DOHH2 (cell line): ENCODE results near the gene ACTL10.
"Not testable (repeated sequence)": the region's sequence is repeated elsewhere in the genome, so short reads cannot be mapped to it uniquely, and the experiment has no call there.

Experiments
- H3F3A ChIP-seq: fragments of 200-600 bp; sonication (generic), shearing (Covaris generic); 2 replicates; pipeline ENCODE4 v1.6.0; 2016; ENCODE audit warnings: antibody characterized with exemption, mild to moderate bottlenecking; ENCODE audit not compliant: control insufficient read depth, insufficient read depth
- H3K27ac ChIP-seq: fragments of 200-600 bp; sonication (generic); 2 replicates; pipeline ENCODE4 v1.5.1; 2014; ENCODE audit warnings: low read depth, mild to moderate bottlenecking, low read length, moderate library complexity
- H3K27me3 ChIP-seq: fragments of 200-600 bp; sonication (generic); 2 replicates; pipeline ENCODE4 v1.6.1; 2014; ENCODE audit warnings: mild to moderate bottlenecking, low read length, mixed read lengths; ENCODE audit not compliant: control insufficient read depth
- H3K36me3 ChIP-seq: fragments of 200-600 bp; sonication (generic); 2 replicates; pipeline ENCODE4 v1.6.1; 2014; ENCODE audit warnings: mild to moderate bottlenecking, low read length, moderate library complexity, mixed read lengths; ENCODE audit not compliant: control insufficient read depth
- H3K4me1 ChIP-seq: fragments of 200-600 bp; sonication (generic); 2 replicates; pipeline ENCODE4 v1.6.1; 2014; ENCODE audit warnings: mild to moderate bottlenecking, low read length, mixed read lengths; ENCODE audit not compliant: control insufficient read depth
- H3K4me2 ChIP-seq: fragments of 200-600 bp; sonication (generic); 2 replicates; pipeline ENCODE4 v1.6.0; 2014; ENCODE audit warnings: mild to moderate bottlenecking, low read length, moderate library complexity
- H3K4me3 ChIP-seq: fragments of 200-600 bp; sonication (generic); 2 replicates; pipeline ENCODE4 v1.5.1; 2014; ENCODE audit warnings: mild to moderate bottlenecking, low read length, mixed read lengths
- H3K79me2 ChIP-seq: fragments of 200-600 bp; sonication (generic); 2 replicates; pipeline ENCODE4 v1.6.1; 2014; ENCODE audit warnings: mild to moderate bottlenecking, low read length, mixed read lengths; ENCODE audit not compliant: control insufficient read depth
- H3K9me2 ChIP-seq: fragments of 200-600 bp; sonication (generic); replicated peaks from 2 replicates; pipeline ENCODE4 v1.6.1; 2014; ENCODE audit warnings: mild to moderate bottlenecking, low read length, mixed read lengths; ENCODE audit not compliant: control insufficient read depth
- H3K9me3 ChIP-seq: fragments of 200-600 bp; sonication (generic); 2 replicates; pipeline ENCODE4 v1.6.1; 2014; ENCODE audit warnings: antibody characterized with exemption, low read length, mixed read lengths; ENCODE audit not compliant: control insufficient read depth, insufficient read depth
- H4K20me1 ChIP-seq: fragments of 200-600 bp; sonication (generic); 2 replicates; pipeline ENCODE4 v1.6.0; 2014; ENCODE audit warnings: low read depth, mild to moderate bottlenecking, antibody characterized with exemption, low read length, moderate library complexity; ENCODE audit not compliant: control insufficient read depth, insufficient read depth
- EZH2phosphoT487 ChIP-seq: fragments of 200-600 bp; sonication (generic); IDR thresholded peaks from 2 replicates; pipeline ENCODE4 v1.6.1; 2017; ENCODE audit warnings: borderline replicate concordance, mild to moderate bottlenecking, antibody characterized with exemption, low read length, moderate library complexity, mixed read lengths
- TF ChIP-seq, protein P1 (sequence below): fragments of 200-600 bp; sonication (generic); IDR thresholded peaks from one replicate; pipeline ENCODE4 v1.5.1; 2014; ENCODE audit warnings: antibody characterized with exemption, mild to moderate bottlenecking, low read depth, low read length; ENCODE audit not compliant: poor library complexity, severe bottlenecking

ACTL10 gene

DNA sequence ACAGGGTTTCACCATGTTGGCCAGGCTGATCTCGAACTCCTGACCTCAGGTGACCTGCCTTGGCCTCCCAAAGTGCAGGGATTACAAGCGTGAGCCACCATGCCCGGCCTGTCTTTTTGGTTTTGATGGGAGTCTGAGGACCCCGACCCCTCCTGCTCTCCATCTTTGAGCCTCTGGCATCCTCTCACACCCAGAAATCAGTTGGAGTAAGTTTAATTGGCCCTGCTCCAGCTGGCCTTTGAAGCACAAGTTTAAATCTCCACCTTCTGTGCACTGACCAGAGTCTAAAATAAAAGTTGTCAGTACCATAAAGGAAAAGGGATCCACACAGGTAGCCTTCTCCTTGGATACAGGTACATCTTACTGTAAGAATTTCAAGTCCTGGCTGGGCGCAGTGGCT lies 20.6 kb upstream of the ACTL10 start:
- no peaks in the 10 kb centered on the region for H3K79me2 ChIP-seq
- H3K36me3 ChIP-seq = no peaks in the 10 kb centered on the region
- no peak overlapping the region for H3K4me3 ChIP-seq
- no peaks in the 10 kb centered on the region for H3K4me1 ChIP-seq
- H3K4me2 ChIP-seq = no peak overlapping the region
- H4K20me1 ChIP-seq = no peaks in the 10 kb centered on the region
- no peak overlapping the region for H3K27ac ChIP-seq
- H3F3A ChIP-seq = no peaks in the 10 kb centered on the region
- H3K9me2 ChIP-seq = no peaks in the 10 kb centered on the region
- TF ChIP-seq, protein P1, sequence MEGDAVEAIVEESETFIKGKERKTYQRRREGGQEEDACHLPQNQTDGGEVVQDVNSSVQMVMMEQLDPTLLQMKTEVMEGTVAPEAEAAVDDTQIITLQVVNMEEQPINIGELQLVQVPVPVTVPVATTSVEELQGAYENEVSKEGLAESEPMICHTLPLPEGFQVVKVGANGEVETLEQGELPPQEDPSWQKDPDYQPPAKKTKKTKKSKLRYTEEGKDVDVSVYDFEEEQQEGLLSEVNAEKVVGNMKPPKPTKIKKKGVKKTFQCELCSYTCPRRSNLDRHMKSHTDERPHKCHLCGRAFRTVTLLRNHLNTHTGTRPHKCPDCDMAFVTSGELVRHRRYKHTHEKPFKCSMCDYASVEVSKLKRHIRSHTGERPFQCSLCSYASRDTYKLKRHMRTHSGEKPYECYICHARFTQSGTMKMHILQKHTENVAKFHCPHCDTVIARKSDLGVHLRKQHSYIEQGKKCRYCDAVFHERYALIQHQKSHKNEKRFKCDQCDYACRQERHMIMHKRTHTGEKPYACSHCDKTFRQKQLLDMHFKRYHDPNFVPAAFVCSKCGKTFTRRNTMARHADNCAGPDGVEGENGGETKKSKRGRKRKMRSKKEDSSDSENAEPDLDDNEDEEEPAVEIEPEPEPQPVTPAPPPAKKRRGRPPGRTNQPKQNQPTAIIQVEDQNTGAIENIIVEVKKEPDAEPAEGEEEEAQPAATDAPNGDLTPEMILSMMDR = no peak
- no peak for TF ChIP-seq EZH2phosphoT487
- H3K27me3 ChIP-seq = no peaks in the 10 kb centered on the region
- no peaks in the 10 kb centered on the region for H3K9me3 ChIP-seq

DNA sequence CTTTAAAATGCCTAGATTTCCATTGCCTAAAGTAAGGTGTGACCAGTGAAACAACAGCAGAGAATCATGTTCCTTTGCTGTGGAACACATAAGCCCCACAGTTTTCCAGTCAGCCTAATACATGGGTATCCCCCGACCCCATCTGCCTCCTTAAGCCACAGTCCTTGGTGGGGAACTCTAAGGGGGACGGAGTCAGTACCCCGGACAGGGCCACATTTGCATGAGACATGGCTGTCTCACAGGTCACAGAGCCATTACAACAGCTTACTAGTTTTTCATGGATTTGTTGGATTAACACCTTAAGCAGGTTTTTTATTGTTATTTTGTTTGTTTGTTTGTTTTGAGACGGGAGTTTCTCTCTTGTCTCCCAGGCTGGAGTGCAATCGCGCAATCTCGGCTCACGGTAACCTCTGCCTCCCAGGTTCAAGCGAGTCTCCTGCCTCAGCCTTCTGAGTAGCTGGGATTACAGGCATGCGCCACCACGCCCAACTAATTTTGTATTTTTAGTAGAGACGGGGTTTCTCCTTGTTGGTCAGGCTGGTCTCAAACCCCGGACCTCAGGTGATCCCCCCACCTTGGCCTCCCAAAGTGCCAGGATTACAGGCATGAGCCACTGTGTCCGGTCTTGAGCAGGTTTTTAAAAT lies 19.7 kb upstream of the ACTL10 start:
- not testable (repeated sequence) for H3K27ac ChIP-seq, H4K20me1 ChIP-seq, H3K4me1 ChIP-seq, H3F3A ChIP-seq, H3K4me3 ChIP-seq, H3K79me2 ChIP-seq, H3K4me2 ChIP-seq, H3K9me3 ChIP-seq, H3K36me3 ChIP-seq, H3K27me3 ChIP-seq, H3K9me2 ChIP-seq

DNA sequence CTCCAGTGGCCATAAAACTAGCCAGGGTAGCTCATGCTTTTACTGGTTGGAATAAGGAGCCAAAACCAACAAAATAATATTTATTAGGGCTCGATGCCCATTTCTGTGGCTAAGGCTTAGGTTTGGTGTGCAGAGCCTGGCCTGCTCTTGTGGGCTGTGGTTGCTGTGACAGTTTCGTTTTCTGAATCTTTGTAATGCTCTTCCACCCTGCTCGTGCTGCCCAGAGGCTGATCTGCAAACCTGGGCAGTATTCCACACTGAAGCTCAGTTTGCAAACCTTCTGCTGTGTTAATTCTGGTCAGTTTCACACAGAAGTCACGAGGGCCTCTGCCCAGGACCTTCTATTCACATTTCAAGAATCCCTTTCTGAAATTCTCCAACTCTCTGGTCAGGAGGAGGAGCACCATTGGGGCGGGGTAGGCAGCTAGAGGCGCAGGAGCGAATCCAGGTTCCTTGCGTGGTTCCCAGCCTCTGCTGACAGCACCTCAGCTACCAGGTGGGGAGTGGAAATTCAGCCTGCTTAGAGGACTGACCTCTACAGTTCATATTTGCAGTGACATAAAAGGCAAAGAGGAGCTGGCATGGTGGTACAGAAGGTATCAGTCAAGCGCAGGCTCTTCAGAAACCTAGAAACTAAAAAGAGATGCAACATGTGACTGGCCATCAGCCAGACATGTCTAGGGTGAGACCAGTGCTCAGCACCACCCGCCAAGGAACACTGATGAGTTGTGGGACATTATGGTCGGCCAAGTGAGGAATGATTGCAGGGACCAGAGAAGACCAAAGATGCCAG lies 18.9 kb upstream of the ACTL10 start:
- no peak overlapping the region for H3K4me3 ChIP-seq
- TF ChIP-seq EZH2phosphoT487 = no peak
- TF ChIP-seq, protein P1 = no peak
- no peak overlapping the region for H3K4me2 ChIP-seq
- H3K9me2 ChIP-seq = no peaks in the 10 kb centered on the region
- no peaks in the 10 kb centered on the region for H3F3A ChIP-seq
- H4K20me1 ChIP-seq = no peaks in the 10 kb centered on the region
- H3K79me2 ChIP-seq = no peaks in the 10 kb centered on the region
- H3K9me3 ChIP-seq = no peaks in the 10 kb centered on the region
- no peak overlapping the region for H3K27ac ChIP-seq
- H3K4me1 ChIP-seq = no peaks in the 10 kb centered on the region
- no peaks in the 10 kb centered on the region for H3K36me3 ChIP-seq
- peaks cover under 1% of the 10 kb centered on the region; the same call in 1 of the 2 replicates for H3K27me3 ChIP-seq

DNA sequence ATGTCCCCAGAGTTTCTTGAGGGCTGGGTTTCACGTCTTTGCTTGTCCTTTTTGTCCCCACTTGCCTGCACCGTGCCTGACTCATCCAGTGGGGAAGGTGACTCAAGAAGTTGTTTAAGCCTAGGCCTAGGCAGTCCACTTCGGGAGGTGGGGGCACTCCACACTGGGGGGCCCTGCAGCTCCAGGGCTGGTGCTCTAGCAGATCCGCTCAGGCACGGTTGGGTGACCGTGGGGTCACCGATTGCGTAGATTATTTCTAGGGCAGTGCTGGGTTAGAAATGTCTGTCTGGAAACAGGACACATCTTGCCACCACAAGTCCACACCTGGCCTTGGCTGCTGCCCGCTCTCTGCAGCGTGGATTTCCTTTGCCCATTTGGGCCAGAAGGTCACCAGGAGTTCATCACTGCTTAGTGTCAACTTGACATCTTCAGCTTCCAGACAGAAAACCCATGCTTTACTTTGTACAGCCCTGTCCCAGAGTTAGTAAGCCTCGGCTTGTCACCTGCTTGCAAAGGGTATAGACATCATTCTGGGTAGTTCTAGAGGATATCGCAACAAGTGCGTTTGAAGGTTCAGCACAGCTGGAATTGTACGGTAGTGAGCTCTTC lies 18.2 kb upstream of the ACTL10 start:
- H3K4me2 ChIP-seq = no peak overlapping the region
- no peaks in the 10 kb centered on the region for H3K36me3 ChIP-seq
- H3K4me3 ChIP-seq = no peak overlapping the region

More for the DNA sequence above, 18.2 kb upstream of the ACTL10 start:
- H3K9me3 ChIP-seq = no peaks in the 10 kb centered on the region
- H3K4me1 ChIP-seq = no peaks in the 10 kb centered on the region
- H3K27me3 ChIP-seq = peaks cover 3% of the 10 kb centered on the region; the same call in 1 of the 2 replicates
- TF ChIP-seq, protein P1 = no peak
- TF ChIP-seq EZH2phosphoT487 = no peak
- no peaks in the 10 kb centered on the region for H3K9me2 ChIP-seq
- no peaks in the 10 kb centered on the region for H4K20me1 ChIP-seq
- no peak overlapping the region for H3K27ac ChIP-seq
- no peaks in the 10 kb centered on the region for H3F3A ChIP-seq
- no peaks in the 10 kb centered on the region for H3K79me2 ChIP-seq
